Spleen (tissue), 11 donors: ENCODE results near the gene UNC13A. TPM values are rescaled to one million over a fixed set of nuclear protein-coding genes. Genes with fewer than 3 reads are reported as not detected.
A peak's percentile ranks its signal among the peaks of the same experiment; 100 is the strongest.

ENCODE experiments used
- DNase-seq: peaks from one replicate; pipeline ENCODE4 v3.0.0-alpha.2; 2020
- H3K27ac ChIP-seq, 8 donors: fragments of 200-600 bp; sonication (generic) in 7 of 8; 1 replicate in 4 of 8; 2 replicates in 4 of 8; pipeline versions ENCODE4 v1.5.0 to v1.8.0; 2016 to 2021; ENCODE audit warnings: inconsistent platforms in 4 of 8, mild to moderate bottlenecking in 4 of 8, moderate library complexity in 1 of 8
- H3K27me3 ChIP-seq, 7 donors: fragments of 200-600 bp; sonication (generic) in 6 of 7; replicated peaks in 1 of 7; 1 replicate in 4 of 7; 2 replicates in 3 of 7; pipeline versions ENCODE4 v1.5.0 to v1.8.0; 2016 to 2021; ENCODE audit warnings: inconsistent platforms in 3 of 7, mild to moderate bottlenecking in 1 of 7
- H3K36me3 ChIP-seq, 6 donors: fragments of 200-600 bp; sonication (generic) in 5 of 6; 1 replicate in 4 of 6; 2 replicates in 2 of 6; pipeline versions ENCODE4 v1.5.0 to v1.8.0; 2016 to 2021; ENCODE audit warnings: inconsistent platforms in 2 of 6
- H3K4me1 ChIP-seq, 6 donors: fragments of 200-600 bp; sonication (generic) in 5 of 6; 1 replicate in 3 of 6; 2 replicates in 3 of 6; pipeline versions ENCODE4 v1.5.0 to v1.8.0; 2016 to 2021; ENCODE audit warnings: inconsistent platforms in 3 of 6
- H3K4me3 ChIP-seq, 8 donors: fragments of 200-600 bp; sonication (generic) in 7 of 8; 1 replicate in 4 of 8; 2 replicates in 4 of 8; pipeline versions ENCODE4 v1.5.0 to v1.8.0; 2016 to 2021; ENCODE audit warnings: inconsistent platforms in 4 of 8, mild to moderate bottlenecking in 4 of 8, moderate library complexity in 2 of 8
- H3K9me3 ChIP-seq, 8 donors: fragments of 200-600 bp; sonication (generic) in 7 of 8; 1 replicate in 4 of 8; 2 replicates in 4 of 8; pipeline versions ENCODE4 v1.5.0 to v1.8.0; 2016 to 2021; ENCODE audit warnings: inconsistent platforms in 4 of 8
- CTCF ChIP-seq, 11 experiments: fragments of 200-600 bp in 7 of 11; fragments of 450-650 bp in 4 of 11; sonication (generic) in 4 of 11; IDR thresholded peaks in 8 of 11; conservative IDR thresholded peaks in 3 of 11; 1 replicate in 7 of 11; 2 replicates in 4 of 11; pipeline versions ENCODE4 v1.4.0 to v1.8.0; 2016 to 2021; ENCODE audit warnings: antibody characterized with exemption in 11 of 11, inconsistent platforms in 4 of 11, mild to moderate bottlenecking in 1 of 11
- POLR2A ChIP-seq, 3 donors: fragments of 450-650 bp; IDR thresholded peaks; one replicate each; pipeline ENCODE4 v1.5.1; 2017; ENCODE audit warnings: antibody characterized with exemption in 3 of 3, mild to moderate bottlenecking in 1 of 3
- POLR2AphosphoS5 ChIP-seq, 3 donors: sonication (generic); formaldehyde crosslinking; IDR thresholded peaks; one replicate each; pipeline ENCODE4 v1.5.1; 2017; ENCODE audit warnings: antibody characterized with exemption in 3 of 3
- WGBS, 5 donors: extraction: QIAGEN DNeasy Blood & Tissue Kit in 3 of 5; methylation state at CpG; one replicate each; pipeline versions ENCODE4 v1.1.5 to v1.1.7; 2013 to 2018; 5-methylcytosine and 5-hydroxymethylcytosine counted together
- intact Hi-C: fragments of 100-400 bp; cut with DNase I; formaldehyde crosslinking; loops from one replicate; pipeline ENCODE4 v1.15.0; 2023; ENCODE audit warnings: low total_unique reads
- polyA plus RNA-seq, 3 donors: library from polyadenylated mRNA; stranded (reverse); fragments of 200-250 nt; gene quantifications; one replicate each; pipeline ENCODE4 v1.2.1, GENCODE V29; 2013
- total RNA-seq, 7 donors: library from RNA; depleted of rRNA in 3 of 7; stranded (reverse); fragments of >200 nt in 3 of 7; fragmentation: NEBNext Ultra II Directional in 4 of 7; extraction: Animal tissue kit (Norgen Biotek cat#: 25700) in 4 of 7; gene quantifications; one replicate each; pipeline versions ENCODE4 v1.1.0 to v1.2.1, GENCODE V29; 2016 to 2021
- donor health status: healthy with polysubstance abuse.
- donor health status: DM: no; HTN: no; CAD: no; lungs with moderate emphysema.
- donor health status: DM: no; HTN: no; CAD: no.
- donor health status: Bipolar disorder and iron deficiency.
- donor health status: healthy.
- donor health status: DM: no; HTN: no; CAD: no.
- donor health status: DM: yes; HTN: yes; CAD: no.

Gene UNC13A
- total and polyA plus RNA-seq, 10 donors, result 0.73 to 10.7 (median 5.0) TPM

DNA sequence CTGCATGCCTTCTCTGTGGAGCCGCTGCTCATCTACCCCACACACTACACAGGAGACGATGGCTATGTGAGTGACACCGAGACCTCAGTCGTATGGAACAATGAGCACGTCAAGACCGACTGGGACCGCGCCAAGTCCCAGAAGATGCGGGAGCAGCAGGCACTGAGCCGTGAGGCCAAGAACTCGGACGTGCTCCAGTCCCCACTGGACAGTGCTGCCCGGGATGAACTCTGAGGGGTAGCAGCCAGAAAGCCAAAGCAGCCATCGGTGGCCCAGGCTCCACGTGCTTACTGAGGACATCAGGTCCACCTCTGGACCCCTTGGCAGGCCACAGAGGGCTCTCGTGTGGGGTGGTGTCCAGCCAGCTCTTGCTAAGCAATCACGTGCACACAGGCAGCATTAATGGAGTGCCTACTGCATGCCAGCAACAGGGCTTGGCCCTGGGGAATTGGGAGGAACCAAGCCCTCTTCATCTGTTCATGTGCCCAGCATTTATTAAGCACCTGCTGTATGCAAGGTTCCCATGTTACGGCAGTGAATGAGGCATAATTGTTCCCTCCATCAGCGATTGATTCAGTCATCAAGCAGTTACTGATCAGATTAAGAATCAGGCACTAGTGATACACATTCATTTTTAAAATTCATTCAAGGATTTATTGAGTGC, 106.8 kb downstream of the UNC13A start:
- TF ChIP-seq POLR2AphosphoS5 (IDR thresholded peaks at IDR 0.05) (peak in 1 of 3 donors; percentile 14), CTCF (IDR thresholded peaks at IDR 0.05 in 8 of 11, conservative IDR thresholded peaks at IDR 0.05 in 3 of 11) (no peak)
- no peak for DNase-seq
- Histone ChIP-seq H3K4me1 (peaks cover 0 to 6% (median 2%) of the 10 kb centered on the region in 6 donors), H3K9me3 (no peaks in the 10 kb centered on the region), H3K36me3 (peaks cover 3 to 68% (median 59%) of the 10 kb centered on the region in 6 donors), H3K4me3 (no peak overlapping the region), H3K27me3 (no peaks in the 10 kb centered on the region), H3K27ac (no peak overlapping the region)
- intact Hi-C loops, result no loop called here
- WGBS, 5 donors, result 89 to 97% (median 92%) methylated on average over 16 to 19 of the region's 19 CpGs

GRCh38 chr19:17580470-17581144, 107.5 kb downstream of the UNC13A start:
- H3K27me3 ChIP-seq, result no peaks in the 10 kb centered on the region
- peaks cover 3 to 76% (median 63%) of the 10 kb centered on the region in 6 donors for H3K36me3 ChIP-seq
- intact Hi-C loops, result no loop called here
- H3K27ac ChIP-seq, result no peak overlapping the region
- DNase-seq, result no peak
- 90 to 94% (median 91%) methylated on average over 28 of the region's 28 CpGs for WGBS, 5 donors
- TF ChIP-seq POLR2A (IDR thresholded peaks at IDR 0.05) (no peak), CTCF (IDR thresholded peaks at IDR 0.05 in 8 of 11, conservative IDR thresholded peaks at IDR 0.05 in 3 of 11) (no peak), POLR2AphosphoS5 (IDR thresholded peaks at IDR 0.05) (no peak)
- no peak overlapping the region for H3K4me3 ChIP-seq
- peaks cover 0 to 6% (median 2%) of the 10 kb centered on the region in 6 donors for H3K4me1 ChIP-seq
- no peaks in the 10 kb centered on the region for H3K9me3 ChIP-seq

GRCh38 chr19:17579661-17580244, 108.4 kb downstream of the UNC13A start:
- Histone ChIP-seq H3K27me3 (no peaks in the 10 kb centered on the region), H3K36me3 (peaks cover 3 to 84% (median 70%) of the 10 kb centered on the region in 6 donors), H3K27ac (no peak overlapping the region), H3K9me3 (no peaks in the 10 kb centered on the region), H3K4me3 (no peak overlapping the region), H3K4me1 (peaks cover 0 to 6% (median 2%) of the 10 kb centered on the region in 6 donors)
- intact Hi-C loops, result no loop called here
- peak; percentile 85 for DNase-seq
- peak in 1 of 3 donors; percentile 63 for TF ChIP-seq POLR2AphosphoS5 (IDR thresholded peaks at IDR 0.05)
- no peak for TF ChIP-seq POLR2A (IDR thresholded peaks at IDR 0.05)
- TF ChIP-seq CTCF (IDR thresholded peaks at IDR 0.05 in 8 of 11, conservative IDR thresholded peaks at IDR 0.05 in 3 of 11), result no peak
- WGBS, 5 donors, result 55 to 75% (median 66%) methylated on average over 12 to 16 of the region's 16 CpGs
